ENCODE results near the gene PRSS27.
A peak's percentile ranks its signal among the peaks of the same experiment; 100 is the strongest.
"Not testable (repeated sequence)": the region's sequence is repeated elsewhere in the genome, so short reads cannot be mapped to it uniquely, and the experiment has no call there.

The PRSS27 gene

GRCh38 chr16:2671741-2672140, 48.3 kb downstream of the PRSS27 start:
- DNase-seq = no peak

GRCh38 chr16:2671193-2671592, 48.8 kb downstream of the PRSS27 start:
- not testable (repeated sequence) for DNase-seq

- DNase-seq = peak in 8 of 14 donors; percentile 5 to 42 (median 28)
Observed at GRCh38 chr16:2670017-2670416, 50.0 kb downstream of the PRSS27 start.

GRCh38 chr16:2669587-2669986, 50.4 kb downstream of the PRSS27 start:
- DNase-seq = not testable (repeated sequence)

GRCh38 chr16:2666671-2667070, 53.4 kb downstream of the PRSS27 start:
- not testable (repeated sequence) for DNase-seq

- no peak for DNase-seq
Observed at GRCh38 chr16:2664574-2664982, 55.4 kb downstream of the PRSS27 start.

GRCh38 chr16:2663553-2664546, 56.2 kb downstream of the PRSS27 start:
- DNase-seq = no peak

All from C1 segment of cervical spinal cord (tissue), 14 donors.